Inferior parietal cortex (tissue), 1 donor: ENCODE measurements around the gene BOLL.
"Not testable (repeated sequence)": the region's sequence is repeated elsewhere in the genome, so short reads cannot be mapped to it uniquely, and the experiment has no call there.

ENCODE experiments used
- DNase-seq: peaks from one replicate; pipeline ENCODE4 v3.0.0-alpha.2; 2016; ENCODE audit errors: extremely low spot score

BOLL gene

GRCh38 chr2:197784956-197785941 is at the start of gene BOLL:
Gene BOLL, minus strand, starts transcription at chr2:197785319. Its CDS starts 3,469 bp downstream, at chr2:197781850.
- DNase-seq, result no peak

- DNase-seq, result not testable (repeated sequence)
Measured at GRCh38 chr2:197834771-197835170, 49.7 kb upstream of the BOLL start.

GRCh38 chr2:197828464-197829135 is 43.5 kb upstream of the BOLL start:
- no peak for DNase-seq

GRCh38 chr2:197827618-197828017 is 42.5 kb upstream of the BOLL start:
- no peak for DNase-seq

GRCh38 chr2:197822333-197822732 is 37.2 kb upstream of the BOLL start:
- DNase-seq, result no peak

GRCh38 chr2:197821550-197822289 is 36.6 kb upstream of the BOLL start:
- no peak for DNase-seq

- no peak for DNase-seq
Measured at GRCh38 chr2:197814526-197814925, 29.4 kb upstream of the BOLL start.

GRCh38 chr2:197813093-197813787 is 28.1 kb upstream of the BOLL start:
- DNase-seq, result no peak

GRCh38 chr2:197810491-197810890 is 25.4 kb upstream of the BOLL start:
- no peak for DNase-seq

- DNase-seq, result no peak
Measured at GRCh38 chr2:197810016-197810415, 24.9 kb upstream of the BOLL start.

GRCh38 chr2:197809064-197809463 is 23.9 kb upstream of the BOLL start:
- DNase-seq, result no peak

- DNase-seq, result peak; percentile 60
Measured at GRCh38 chr2:197805715-197806633, 20.9 kb upstream of the BOLL start.

GRCh38 chr2:197804758-197805714 is 19.9 kb upstream of the BOLL start:
- no peak for DNase-seq

- peak; percentile 95 for DNase-seq
Measured at GRCh38 chr2:197804049-197804757, 19.1 kb upstream of the BOLL start, which contains the start of gene PLCL1. Gene PLCL1, plus strand, starts transcription at chr2:197804593.

GRCh38 chr2:197803033-197803444 is 17.9 kb upstream of the BOLL start:
- DNase-seq, result peak; percentile 86

- no peak for DNase-seq
Measured at GRCh38 chr2:197801033-197801432, 15.9 kb upstream of the BOLL start.

GRCh38 chr2:197800091-197800490 is 15.0 kb upstream of the BOLL start:
- DNase-seq, result no peak

- DNase-seq, result no peak
Measured at GRCh38 chr2:197799068-197799467, 13.9 kb upstream of the BOLL start.
